B cell (primary cell): ENCODE results near the gene TSHZ1. TPM values are rescaled to one million over a fixed set of nuclear protein-coding genes. Genes with fewer than 3 reads are reported as not detected.

Experiments
- ATAC-seq: fragments of 200-7000 bp; cut with Tn5 transposase; one replicate; pipeline ENCODE4 v1.10.0; 2021; ENCODE audit warnings: low read depth, mild to moderate bottlenecking, moderate number of reproducible peaks, moderate library complexity
- CTCF ChIA-PET: fragments of 350-600 bp; sonication (Branson Sonifier 250); formaldehyde crosslinking; loops from one replicate; lab custom pipeline; 2021; ENCODE audit warnings: antibody characterized with exemption, inconsistent platforms; lab: Charles Lee
- POLR2A ChIA-PET: fragments of 350-600 bp; sonication (Branson Sonifier 250); formaldehyde crosslinking; loops from one replicate; lab custom pipeline; 2021; ENCODE audit warnings: antibody characterized with exemption; lab: Charles Lee
- DNase-seq: peaks from one replicate; pipeline ENCODE4 v3.0.0; 2013
- H2AFZ ChIP-seq: 2 replicates; pipeline ENCODE4 v1.6.1; 2012; ENCODE audit warnings: mild to moderate bottlenecking, low read depth, low read length; ENCODE audit not compliant: insufficient read depth, poor library complexity, severe bottlenecking
- H3K27ac ChIP-seq, 2 donors: 1 replicate in 1 of 2; 2 replicates in 1 of 2; pipeline ENCODE4 v1.5.1; 2012 to 2013; ENCODE audit warnings: low read length in 2 of 2, mild to moderate bottlenecking in 2 of 2, moderate library complexity in 1 of 2
- H3K27me3 ChIP-seq, 4 experiments: fragments of 200-600 bp in 1 of 4; sonication (generic) in 1 of 4; replicated peaks in 1 of 4; 1 replicate in 2 of 4; 2 replicates in 2 of 4; pipeline versions ENCODE4 v1.6.1 to v1.7.0; 2013 to 2016; ENCODE audit warnings: low read length in 3 of 4, mild to moderate bottlenecking in 2 of 4, mixed read lengths in 1 of 4, moderate library complexity in 1 of 4; ENCODE audit not compliant: insufficient read depth in 4 of 4, control insufficient read depth in 3 of 4; ENCODE audit errors: control extremely low read depth in 1 of 4
- H3K36me3 ChIP-seq, 2 experiments: replicated peaks in 1 of 2; 1 replicate in 1 of 2; 2 replicates in 1 of 2; pipeline versions ENCODE4 v1.6.1 to v1.7.1; 2013; ENCODE audit warnings: low read length in 1 of 2; ENCODE audit not compliant: insufficient read depth in 2 of 2, control insufficient read depth in 1 of 2; ENCODE audit errors: control extremely low read depth in 1 of 2, extremely low read depth in 1 of 2
- H3K4me1 ChIP-seq, 2 donors: fragments of 200-600 bp in 1 of 2; sonication (generic) in 1 of 2; 1 replicate in 1 of 2; 2 replicates in 1 of 2; pipeline versions ENCODE4 v1.5.1 to v1.6.1; 2013 to 2017; ENCODE audit warnings: low read length in 2 of 2; ENCODE audit not compliant: control insufficient read depth in 2 of 2, insufficient read depth in 2 of 2
- H3K4me2 ChIP-seq: replicated peaks from 2 replicates; pipeline ENCODE3; 2012; ENCODE audit warnings: mild to moderate bottlenecking, low read depth, low read length; ENCODE audit not compliant: poor library complexity, severe bottlenecking
- H3K4me3 ChIP-seq, 5 experiments: fragments of 200-600 bp in 1 of 5; sonication (generic) in 1 of 5; 1 replicate in 3 of 5; 2 replicates in 2 of 5; pipeline versions ENCODE4 v1.5.1 to v1.7.0; 2011 to 2016; ENCODE audit warnings: low read length in 4 of 5, mild to moderate bottlenecking in 4 of 5, low read depth in 2 of 5, control low read depth in 1 of 5, moderate library complexity in 1 of 5; ENCODE audit not compliant: insufficient read depth in 1 of 5; ENCODE audit errors: control extremely low read depth in 1 of 5, extremely low read depth in 1 of 5
- H3K79me2 ChIP-seq: fragments of 200-600 bp; sonication (generic); one replicate; pipeline ENCODE4 v1.6.0; 2016; ENCODE audit warnings: low read length; ENCODE audit not compliant: control insufficient read depth, insufficient read depth
- H3K9ac ChIP-seq: fragments of 200-600 bp; sonication (generic); 2 replicates; pipeline ENCODE4 v1.6.1; 2017; ENCODE audit warnings: mild to moderate bottlenecking, low read length, moderate library complexity
- H3K9me3 ChIP-seq, 3 donors: one replicate each; pipeline versions ENCODE4 v1.6.1 to v1.7.1; 2013; ENCODE audit warnings: low read length in 2 of 3; ENCODE audit not compliant: control insufficient read depth in 2 of 3, insufficient read depth in 1 of 3; ENCODE audit errors: control extremely low read depth in 1 of 3
- H4K20me1 ChIP-seq: 2 replicates; pipeline ENCODE4 v1.6.0; 2012; ENCODE audit warnings: mild to moderate bottlenecking, low read length; ENCODE audit not compliant: insufficient read depth, control insufficient read depth, poor library complexity, severe bottlenecking
- H3K27ac Mint-ChIP-seq: one replicate; pipeline ENCODE4 v1.8.0; 2021; ENCODE audit warnings: mixed read lengths
- H3K27me3 Mint-ChIP-seq: one replicate; pipeline ENCODE4 v1.8.0; 2021; ENCODE audit warnings: mixed read lengths
- H3K4me1 Mint-ChIP-seq: one replicate; pipeline ENCODE4 v1.8.0; 2021; ENCODE audit warnings: mixed read lengths
- H3K4me3 Mint-ChIP-seq: one replicate; pipeline ENCODE4 v1.8.0; 2021; ENCODE audit warnings: mixed read lengths
- H3K9me3 Mint-ChIP-seq: one replicate; pipeline ENCODE4 v1.8.0; 2022; ENCODE audit warnings: mixed read lengths; ENCODE audit not compliant: insufficient read depth
- CTCF ChIP-seq: fragments of 200-600 bp; IDR thresholded peaks from one replicate; pipeline ENCODE4 v1.8.0; 2022; ENCODE audit warnings: antibody characterized with exemption, mild to moderate bottlenecking
- EZH2 ChIP-seq: IDR thresholded peaks from 2 replicates; pipeline ENCODE4 v1.6.1; 2012; ENCODE audit warnings: borderline replicate concordance, low read depth, mild to moderate bottlenecking, moderate library complexity, low read length; ENCODE audit not compliant: insufficient read depth, poor library complexity, severe bottlenecking
- WGBS: methylation state at CpG from one replicate; pipeline ENCODE4 v1.1.5; 2013; ENCODE audit warnings: missing lambda C conversion rate; ENCODE audit not compliant: insufficient coverage; 5-methylcytosine and 5-hydroxymethylcytosine counted together
- intact Hi-C: fragments of 100-400 bp; cut with micrococcal nuclease; formaldehyde crosslinking; loops from one replicate; pipeline ENCODE4 v1.10.0; 2022
- polyA plus RNA-seq: library from polyadenylated mRNA; depleted of rRNA; stranded (reverse); fragments of >200 nt; gene quantifications from 2 replicates; pipeline ENCODE4 v1.2.3, GENCODE V29; 2012
- total RNA-seq, 2 donors: library from RNA; stranded (reverse); fragments of 120-200 nt in 1 of 2; gene quantifications; 1 replicate in 1 of 2; 2 replicates in 1 of 2; pipeline versions ENCODE4 v1.2.3 to v1.2.4, GENCODE V29; 2013 to 2022

The TSHZ1 gene
- total and polyA plus RNA-seq, 2 donors (not counting 1 experiment from before 2014, with no cell fraction given) = 5.3 to 9.8 TPM

GRCh38 chr18:75168619-75169018 lies 42.0 kb upstream of the TSHZ1 start:
- TF ChIP-seq EZH2 (no peak), CTCF (no peak)
- 63% methylated on average over 2 of the region's 7 CpGs for WGBS
- ChIA-PET POLR2A (no interaction called here), CTCF (no interaction called here)
- H3K4me2 ChIP-seq = no peak overlapping the region
- H3K27me3 ChIP-seq = peaks cover 0 to 4% (median 0%) of the 10 kb centered on the region in 4 experiments
- DNase-seq = no peak
- Mint-ChIP-seq H3K4me1 (peaks cover 11% of the 10 kb centered on the region), H3K9me3 (no peaks in the 10 kb centered on the region), H3K4me3 (no peak overlapping the region), H3K27ac (no peak overlapping the region), H3K27me3 (peaks cover 10% of the 10 kb centered on the region)
- H3K9me3 ChIP-seq = peaks cover 0 to 7% (median 0%) of the 10 kb centered on the region in 3 donors
- intact Hi-C loops = no loop called here
- H3K9ac ChIP-seq = no peak overlapping the region
- no peak overlapping the region for H3K4me3 ChIP-seq
- ATAC-seq = no peak
- no peaks in the 10 kb centered on the region for H3K36me3 ChIP-seq
- H3K79me2 ChIP-seq = no peaks in the 10 kb centered on the region
- H3K4me1 ChIP-seq = peaks cover 7 to 11% of the 10 kb centered on the region in 2 donors
- H4K20me1 ChIP-seq = no peaks in the 10 kb centered on the region
- no peak overlapping the region for H2AFZ ChIP-seq
- no peak overlapping the region for H3K27ac ChIP-seq

DNA sequence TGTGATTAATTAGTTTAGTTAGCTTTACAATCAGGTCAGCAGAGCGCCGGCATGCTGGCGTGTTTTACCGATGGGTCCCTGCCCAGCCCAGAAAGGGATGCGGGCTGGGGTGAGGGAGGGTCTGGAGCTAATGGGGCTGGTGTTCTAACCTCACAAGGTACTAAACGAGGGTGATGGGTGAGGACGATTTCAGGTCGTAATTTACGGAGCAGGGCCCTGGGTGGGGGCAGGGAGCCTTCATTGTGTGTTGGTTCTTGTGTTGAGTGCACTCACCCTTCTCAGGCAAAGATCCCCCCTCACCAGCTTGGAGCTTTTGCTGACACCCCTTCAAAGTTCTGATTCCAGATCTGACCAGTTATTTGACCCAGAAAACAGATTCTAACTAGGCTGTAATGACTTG lies 41.2 kb upstream of the TSHZ1 start:
- Histone ChIP-seq H3K27me3 (peaks cover 0 to 4% (median 0%) of the 10 kb centered on the region in 4 experiments), H3K9me3 (peaks cover 0 to 7% (median 0%) of the 10 kb centered on the region in 3 donors), H3K4me3 (no peak overlapping the region), H3K36me3 (no peaks in the 10 kb centered on the region), H3K4me1 (peaks cover 7 to 13% of the 10 kb centered on the region in 2 donors), H3K79me2 (no peaks in the 10 kb centered on the region), H2AFZ (no peak overlapping the region), H3K4me2 (no peak overlapping the region), H4K20me1 (no peaks in the 10 kb centered on the region), H3K9ac (no peak overlapping the region), H3K27ac (no peak overlapping the region)
- Mint-ChIP-seq H3K27ac (no peak overlapping the region), H3K9me3 (no peaks in the 10 kb centered on the region), H3K4me1 (peaks cover 16% of the 10 kb centered on the region), H3K27me3 (peaks cover 7% of the 10 kb centered on the region), H3K4me3 (no peak overlapping the region)
- intact Hi-C loops = no loop called here
- WGBS = 98% methylated on average over 5 of the region's 9 CpGs
- TF ChIP-seq EZH2 = no peak
- ATAC-seq (no peak), DNase-seq (no peak)
- CTCF ChIA-PET = interaction anchor here (0.9 kb wide), 1 partner anchor 194 kb away, joined by 3 read pairs; no protein-coding TSS in a partner anchor
- POLR2A ChIA-PET = no interaction called here
